ENCODE measurements around the gene ZNF263.
"Not testable (repeated sequence)": the region's sequence is repeated elsewhere in the genome, so short reads cannot be mapped to it uniquely, and the experiment has no call there.

The ZNF263 gene

DNA sequence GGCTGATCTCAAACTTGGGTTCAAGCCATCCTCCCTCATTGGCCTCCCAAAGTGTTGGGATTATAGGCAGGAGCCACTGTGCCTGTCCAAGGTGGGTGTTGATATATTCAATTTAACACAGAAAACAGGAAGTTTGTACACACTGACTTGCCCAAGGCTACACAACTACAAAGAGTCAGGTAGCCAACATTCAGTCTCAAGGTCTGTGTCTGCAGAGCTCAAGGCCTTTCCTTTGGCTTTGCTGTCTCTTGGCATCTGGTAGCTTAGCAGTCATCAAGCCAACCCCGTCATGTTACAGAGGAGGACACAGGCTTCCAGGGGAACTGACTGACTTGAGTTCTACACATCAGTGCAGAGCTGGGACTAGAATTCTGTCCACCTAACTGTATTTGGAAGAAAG lies 15.0 kb upstream of the ZNF263 start:
- no peak for DNase-seq (ENCODE audit: low spot score)

DNA sequence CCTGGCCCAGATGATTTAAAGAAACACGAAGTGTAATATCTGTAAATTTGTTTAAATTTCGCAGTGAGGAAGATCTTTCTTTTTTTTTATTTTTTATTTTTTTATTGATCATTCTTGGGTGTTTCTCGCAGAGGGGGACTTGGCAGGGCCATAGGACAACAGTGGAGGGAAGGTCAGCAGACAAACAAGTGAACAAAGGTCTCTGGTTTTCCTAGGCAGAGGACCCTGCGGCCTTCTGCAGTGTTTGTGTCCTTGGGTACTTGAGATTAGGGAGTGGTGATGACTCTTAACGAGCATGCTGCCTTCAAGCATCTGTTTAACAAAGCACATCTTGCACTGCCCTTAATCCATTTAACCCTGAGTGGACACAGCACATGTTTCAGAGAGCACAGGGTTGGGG lies 12.6 kb upstream of the ZNF263 start:
- DNase-seq (ENCODE audit: low spot score): not testable (repeated sequence)

DNA sequence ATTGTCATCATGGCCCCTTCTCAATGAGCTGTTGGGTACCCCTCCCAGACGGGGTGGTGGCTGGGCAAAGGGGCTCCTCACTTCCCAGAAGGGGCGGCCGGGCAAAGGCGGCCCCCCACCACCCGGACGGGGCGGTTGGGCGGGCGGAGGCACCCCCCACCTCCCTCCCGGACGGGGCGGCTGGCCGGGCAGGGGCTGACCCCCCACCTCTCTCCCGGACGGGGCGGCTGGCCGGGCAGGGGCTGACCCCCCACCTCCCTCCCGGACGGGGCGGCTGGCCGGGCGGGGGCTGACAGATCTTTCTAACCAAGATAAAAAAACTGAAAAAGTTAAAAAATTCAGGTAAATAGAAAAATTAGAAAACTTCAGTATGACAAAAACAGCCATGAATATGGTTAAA lies 12.0 kb upstream of the ZNF263 start:
- DNase-seq (ENCODE audit: low spot score): not testable (repeated sequence)

DNA sequence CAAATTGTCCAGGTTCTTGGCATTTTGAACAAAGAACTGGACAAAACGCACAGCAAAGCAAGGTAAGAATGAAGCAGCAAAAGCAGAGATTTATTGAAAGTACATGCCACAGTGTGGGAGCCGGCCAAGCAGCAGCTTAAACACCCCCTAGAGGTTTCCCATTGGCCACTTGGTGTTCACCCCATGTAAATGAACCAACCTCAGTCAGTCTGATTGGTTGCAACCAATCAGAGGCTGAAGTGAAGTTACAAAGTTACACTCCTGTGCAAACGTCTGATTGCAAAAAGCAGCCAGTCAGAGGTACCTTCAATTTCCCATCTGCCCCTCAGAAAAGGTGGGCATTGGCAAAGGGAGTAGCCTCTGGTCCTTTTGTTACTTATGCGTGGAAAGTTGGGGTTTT lies 8.8 kb upstream of the ZNF263 start:
- no peak for DNase-seq (ENCODE audit: low spot score)

DNA sequence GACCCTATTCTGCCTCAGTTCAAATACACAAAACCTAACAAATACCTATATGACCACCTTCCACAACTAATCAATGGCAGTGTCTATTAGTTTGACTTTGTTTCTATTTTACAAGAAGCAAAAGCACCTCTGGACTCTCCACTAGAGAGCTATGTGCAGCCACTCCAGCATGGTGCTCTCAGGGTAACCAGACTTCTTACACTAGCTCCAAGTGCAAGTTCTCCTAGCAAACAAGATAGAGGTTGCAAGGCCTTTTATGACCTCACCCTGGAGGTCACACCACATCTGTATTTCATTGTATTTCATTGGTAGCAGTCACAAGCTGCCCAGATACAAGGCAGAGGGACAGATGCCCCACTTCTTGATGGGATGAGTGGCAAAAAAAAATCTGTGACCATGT lies 8.3 kb upstream of the ZNF263 start:
- no peak for DNase-seq (ENCODE audit: low spot score)

DNA sequence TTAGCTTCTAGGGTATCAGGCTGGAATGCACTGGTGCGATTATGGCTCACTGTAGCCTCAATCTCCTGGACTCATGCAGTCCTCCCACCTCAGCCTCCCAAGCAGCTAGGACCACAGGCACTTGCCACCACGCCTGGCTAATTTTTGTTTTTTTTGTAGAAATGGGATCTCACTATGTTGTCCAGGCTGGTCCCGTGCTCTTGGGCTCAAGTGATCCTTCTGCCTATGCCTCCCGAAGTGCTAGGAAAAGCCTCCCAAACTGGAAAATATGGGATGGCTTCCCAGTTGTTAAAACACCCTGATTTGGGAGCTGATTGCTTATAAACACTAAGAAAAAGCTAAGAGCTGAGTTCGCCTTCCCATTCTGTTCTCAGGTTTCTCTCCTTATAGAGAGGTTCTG lies 6.6 kb upstream of the ZNF263 start:
- DNase-seq (ENCODE audit: low spot score): no peak

DNA sequence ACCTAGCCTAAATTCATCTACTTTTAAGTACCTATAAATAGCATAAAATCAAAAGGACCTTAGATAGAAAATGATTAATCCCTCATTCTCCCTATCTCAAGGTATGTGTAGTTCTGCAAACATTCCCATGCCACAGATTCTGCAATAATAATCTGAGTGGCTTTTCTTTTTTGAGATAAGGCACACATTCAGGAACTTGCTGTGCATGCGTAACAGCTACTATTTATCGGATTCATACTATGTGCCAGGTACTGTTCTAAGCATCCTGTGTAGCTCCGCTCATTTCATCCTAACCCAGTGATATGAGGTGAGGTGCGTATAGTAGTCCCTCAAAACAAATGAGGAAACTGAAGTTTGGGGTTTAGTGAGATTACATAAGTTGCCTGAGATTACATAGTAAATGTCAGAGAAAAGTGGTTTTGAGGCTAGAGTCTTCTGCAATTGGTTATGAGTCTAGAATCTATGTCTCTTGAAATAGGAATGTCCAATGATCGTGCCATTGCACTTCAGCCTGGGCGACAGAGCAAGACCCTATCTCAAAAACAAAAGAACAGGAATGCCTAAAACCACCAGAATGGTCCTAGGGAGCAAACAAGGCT lies 2.0 kb upstream of the ZNF263 start:
- DNase-seq (ENCODE audit: low spot score): no peak

DNA sequence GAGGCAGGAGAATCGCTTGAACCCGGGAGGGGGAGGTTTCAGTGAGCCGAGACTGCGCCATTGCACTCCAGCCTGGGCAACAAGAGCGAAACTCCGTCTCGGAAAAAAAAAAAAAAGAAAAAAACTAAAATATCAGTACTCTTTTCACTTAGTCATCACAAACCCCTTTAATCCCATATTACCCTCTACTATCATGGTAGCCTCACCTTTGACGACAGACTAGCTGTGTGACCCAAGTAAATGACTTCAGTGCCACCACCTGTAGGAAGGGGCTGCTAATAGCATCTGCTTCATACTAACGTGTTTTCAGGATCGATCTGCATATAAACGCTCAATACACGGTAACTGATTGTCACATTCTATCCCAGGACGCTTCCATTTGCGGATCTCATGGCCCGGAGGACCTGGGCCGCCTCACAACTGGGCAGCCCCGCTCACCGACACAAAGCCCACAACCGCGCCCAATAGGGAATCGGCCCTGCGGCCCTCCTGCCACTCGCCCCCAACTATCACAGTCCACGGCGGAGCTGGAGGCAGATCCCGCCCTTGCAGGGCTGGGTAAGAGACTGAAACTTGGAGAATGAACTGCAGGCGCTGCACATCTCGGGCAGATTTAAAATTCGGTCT lies 1.1 kb upstream of the ZNF263 start:
- DNase-seq (ENCODE audit: low spot score): peak; percentile 78

DNA sequence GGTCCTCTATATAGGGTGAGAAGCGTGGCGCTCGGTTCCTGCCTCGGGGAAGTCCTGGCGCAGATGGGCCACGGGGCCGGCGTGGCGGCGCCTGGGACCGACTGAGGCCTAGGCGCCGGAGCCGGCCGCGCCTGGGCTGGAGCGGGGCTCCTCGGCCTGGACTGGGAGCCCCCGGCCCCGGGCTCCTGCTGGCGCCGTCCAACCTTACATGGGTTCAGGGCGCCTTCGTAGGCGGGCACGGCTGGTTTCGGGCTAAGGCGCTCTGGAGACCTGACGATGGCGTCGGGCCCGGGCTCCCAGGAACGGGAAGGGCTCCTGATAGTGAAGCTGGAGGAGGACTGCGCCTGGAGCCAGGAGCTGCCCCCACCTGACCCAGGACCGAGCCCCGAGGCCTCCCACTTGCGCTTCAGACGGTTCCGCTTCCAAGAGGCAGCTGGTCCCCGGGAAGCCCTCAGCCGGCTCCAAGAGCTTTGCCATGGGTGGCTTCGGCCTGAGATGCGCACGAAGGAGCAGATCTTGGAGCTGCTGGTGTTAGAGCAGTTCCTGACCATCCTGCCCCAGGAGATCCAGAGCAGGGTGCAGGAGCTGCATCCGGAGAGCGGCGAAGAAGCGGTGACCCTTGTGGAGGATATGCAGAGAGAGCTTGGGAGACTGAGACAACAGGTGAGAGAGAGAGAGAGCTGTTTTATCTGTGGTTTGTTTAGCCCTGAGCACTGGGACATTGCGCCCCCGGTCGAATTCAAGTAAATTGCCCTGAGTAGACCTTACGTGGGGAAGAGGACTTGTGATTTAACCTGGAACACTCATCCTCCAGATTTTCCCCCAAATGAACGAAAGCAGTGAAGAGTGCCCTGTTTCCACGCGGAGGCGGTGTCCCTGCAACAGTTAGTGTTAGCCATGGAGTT lies 504 bp downstream of the ZNF263 start:
- DNase-seq (ENCODE audit: low spot score): no peak

DNA sequence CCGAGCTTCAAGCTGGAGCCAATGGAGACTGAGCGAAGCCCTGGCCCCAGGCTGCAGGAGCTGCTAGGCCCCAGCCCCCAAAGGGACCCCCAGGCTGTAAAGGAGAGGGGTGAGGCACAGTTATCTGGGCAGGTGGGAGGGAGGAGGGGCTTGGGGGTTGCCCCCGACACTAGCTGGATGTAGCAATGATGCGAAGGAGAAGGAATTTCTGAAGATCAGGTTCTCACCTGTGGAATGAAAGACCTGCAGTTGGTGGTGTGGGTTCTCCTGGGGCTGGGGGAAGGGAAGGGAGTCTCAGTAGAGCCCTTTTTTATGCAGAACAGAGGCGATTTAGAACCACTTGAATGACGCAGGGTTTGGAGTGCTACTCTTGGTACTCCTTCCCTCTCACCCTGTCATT lies 1.8 kb downstream of the ZNF263 start:
- DNase-seq (ENCODE audit: low spot score): no peak

DNA sequence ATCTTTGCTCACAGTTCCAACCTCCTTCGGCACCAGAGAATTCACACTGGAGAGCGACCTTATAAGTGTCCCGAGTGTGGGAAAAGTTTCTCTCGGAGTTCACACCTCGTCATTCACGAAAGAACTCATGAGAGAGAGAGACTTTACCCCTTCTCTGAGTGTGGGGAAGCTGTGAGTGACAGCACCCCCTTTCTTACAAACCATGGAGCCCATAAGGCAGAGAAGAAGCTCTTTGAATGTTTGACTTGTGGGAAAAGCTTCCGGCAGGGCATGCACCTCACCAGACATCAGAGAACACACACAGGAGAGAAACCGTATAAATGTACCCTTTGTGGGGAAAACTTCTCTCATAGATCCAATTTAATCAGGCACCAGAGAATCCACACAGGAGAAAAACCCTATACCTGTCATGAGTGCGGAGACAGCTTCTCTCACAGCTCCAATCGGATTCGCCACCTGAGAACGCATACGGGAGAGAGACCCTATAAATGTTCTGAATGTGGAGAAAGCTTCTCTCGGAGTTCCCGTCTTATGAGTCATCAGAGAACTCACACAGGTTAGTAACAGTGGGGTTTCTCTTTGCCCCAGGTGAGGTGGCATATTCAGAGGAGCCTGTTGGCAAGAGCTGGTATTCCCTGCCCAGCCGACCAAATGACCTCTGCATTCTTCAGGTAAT lies 6.8 kb downstream of the ZNF263 start:
- no peak for DNase-seq (ENCODE audit: low spot score)

DNA sequence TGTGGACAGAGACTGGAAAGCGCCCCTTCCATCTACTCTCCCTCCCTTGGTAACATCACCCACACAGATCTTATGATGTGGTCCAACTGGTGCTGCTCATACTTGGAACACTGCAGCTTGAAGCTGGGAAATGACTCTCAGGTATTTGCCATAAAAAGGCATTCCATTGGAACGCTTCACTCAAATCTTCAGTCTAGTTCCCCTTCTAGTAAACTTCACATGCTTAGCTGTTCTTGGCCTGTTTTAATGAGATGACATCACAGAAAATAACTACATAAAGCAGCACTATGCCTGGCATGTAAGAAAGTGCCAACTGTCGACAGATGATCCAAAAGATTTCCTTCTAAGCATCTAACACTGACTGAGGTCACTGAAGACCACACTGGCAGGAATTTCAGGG lies 9.3 kb downstream of the ZNF263 start:
- no peak for DNase-seq (ENCODE audit: low spot score)

DNA sequence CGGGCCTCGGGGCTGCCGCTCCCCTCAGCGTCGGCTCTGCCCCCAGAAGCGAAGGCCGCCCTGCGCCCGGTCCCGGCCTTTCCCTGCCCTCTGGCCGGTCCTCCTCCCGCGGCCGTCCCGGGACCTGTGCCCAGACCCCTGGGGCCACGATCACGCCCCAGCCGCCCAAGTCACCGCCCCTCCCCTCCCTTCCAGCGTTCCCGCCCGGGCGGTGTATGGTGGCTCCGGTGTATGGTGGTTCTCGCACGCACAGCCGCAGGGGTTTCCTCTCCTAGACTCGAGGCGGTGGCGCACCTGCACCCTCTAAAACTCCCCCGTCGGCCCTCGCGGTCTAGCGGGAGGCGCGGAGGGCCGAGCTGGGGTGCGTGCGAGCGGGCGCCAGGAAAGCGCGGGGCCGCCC lies 11.9 kb downstream of the ZNF263 start:
- DNase-seq (ENCODE audit: low spot score): peak; percentile 27

DNA sequence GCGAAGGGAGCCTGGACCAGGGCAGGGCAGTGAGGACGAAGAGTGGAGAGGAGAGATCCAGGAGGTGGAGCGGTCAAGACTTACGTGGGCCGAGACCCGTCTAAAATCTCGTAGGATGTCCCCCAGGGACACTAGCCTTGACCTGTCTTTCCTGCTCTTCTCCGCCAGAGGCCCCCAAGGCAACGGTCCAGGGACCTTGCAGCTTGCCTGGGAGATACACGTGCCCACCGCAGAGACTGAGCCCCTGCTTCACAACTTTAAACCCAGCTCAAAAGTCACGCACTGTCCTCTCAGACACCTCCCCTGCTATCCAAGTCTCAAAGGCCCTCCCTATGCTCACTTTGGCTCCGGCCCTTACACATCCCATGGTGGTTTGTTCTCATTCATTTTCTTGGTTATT lies 12.5 kb downstream of the ZNF263 start:
- DNase-seq (ENCODE audit: low spot score): no peak

DNA sequence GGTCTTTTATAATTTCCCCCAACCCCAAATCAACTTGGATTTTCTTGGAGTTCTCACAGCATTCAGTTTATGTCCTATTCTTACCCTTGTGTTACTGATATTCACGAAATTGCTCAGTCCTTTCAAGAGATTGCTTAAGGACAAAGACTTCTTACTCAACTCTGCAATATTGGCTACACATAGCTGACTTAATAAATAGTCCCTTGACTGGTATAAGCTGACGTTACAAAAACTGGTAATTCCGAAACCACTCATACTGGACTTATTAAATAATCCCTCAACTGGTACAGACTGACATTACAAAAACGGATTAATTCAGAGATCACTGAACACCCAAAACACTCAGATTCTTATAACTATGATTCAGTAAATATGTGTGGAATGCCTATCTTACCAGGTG lies 21.1 kb downstream of the ZNF263 start:
- DNase-seq (ENCODE audit: low spot score): no peak

DNA sequence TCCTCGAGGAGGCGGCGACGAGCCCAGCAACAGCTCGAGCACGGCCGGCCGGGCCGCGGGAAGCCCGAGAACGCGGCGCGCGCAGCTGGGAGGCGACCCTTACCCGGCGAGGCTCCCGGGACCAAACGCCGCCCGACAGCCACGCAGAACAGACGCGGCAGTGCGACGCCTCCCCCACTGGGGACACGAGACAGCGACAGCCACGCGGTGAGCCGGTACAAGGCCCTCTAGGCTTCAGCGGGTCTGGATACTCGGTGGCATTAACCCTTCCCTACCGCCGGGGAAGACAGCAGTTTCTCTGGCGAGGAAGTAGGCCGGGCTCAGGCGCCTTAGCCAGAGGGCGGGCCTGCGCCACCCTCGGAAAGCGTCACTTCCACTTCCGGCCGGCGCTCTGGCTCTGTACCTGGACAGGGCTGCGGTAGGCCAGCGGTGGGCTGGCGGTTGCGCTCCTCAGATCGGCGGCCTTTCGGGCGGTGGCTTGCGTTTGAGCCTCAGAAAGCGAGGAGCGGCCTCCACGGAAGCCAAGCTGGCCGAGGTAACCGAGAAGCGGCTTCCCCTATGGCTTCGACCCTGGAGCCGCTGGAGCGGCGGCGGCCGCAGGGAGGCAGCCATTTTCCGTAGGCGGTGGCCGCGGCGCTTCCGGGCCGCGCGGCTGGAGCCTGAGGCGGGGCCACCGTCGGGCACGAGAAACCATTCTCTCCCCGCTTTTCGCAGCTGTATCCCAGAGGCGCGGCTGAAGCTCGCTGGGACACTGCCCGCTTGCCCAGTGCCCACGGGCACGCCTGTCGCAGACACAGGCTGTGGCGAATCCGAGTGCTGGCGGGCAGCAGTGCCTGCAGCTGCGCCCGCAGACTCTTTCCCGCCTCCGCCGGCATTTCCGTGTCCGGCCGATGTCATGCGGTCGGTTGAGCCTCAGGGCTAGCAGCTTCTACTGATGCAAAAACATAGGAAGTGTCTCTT lies 22.1 kb downstream of the ZNF263 start, which contains the start of the genes TIGD7 and ZNF75A:
Gene TIGD7, minus strand, starts transcription at position 322 of the 960 bp plus-strand sequence. CDS start 4,816 bp downstream, outside the sequence.
Gene ZNF75A, plus strand, starts transcription at position 389 of the 960 bp plus-strand sequence. CDS start 2,932 bp downstream, outside the sequence.
- peak; percentile 93 for DNase-seq (ENCODE audit: low spot score)

DNA sequence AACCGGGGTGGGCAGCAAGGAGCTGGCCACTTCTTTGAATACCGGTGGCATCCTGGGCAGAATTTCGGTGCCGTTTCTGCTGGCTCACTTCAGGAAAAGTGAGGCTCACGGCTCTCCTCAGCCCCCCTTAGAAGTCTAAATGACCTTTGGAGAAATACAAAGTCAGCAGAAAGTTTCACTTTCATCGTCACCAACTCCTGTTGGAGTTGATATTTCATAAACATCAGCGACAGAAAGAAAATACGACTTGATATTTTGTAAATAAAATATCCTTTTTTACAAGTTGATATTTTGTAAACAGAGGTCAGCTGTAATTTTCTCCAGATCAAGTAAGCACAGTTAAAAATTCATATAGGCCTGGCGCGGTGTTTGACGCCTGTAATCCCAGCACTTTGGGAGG lies 22.8 kb downstream of the ZNF263 start:
- no peak for DNase-seq (ENCODE audit: low spot score)

DNA sequence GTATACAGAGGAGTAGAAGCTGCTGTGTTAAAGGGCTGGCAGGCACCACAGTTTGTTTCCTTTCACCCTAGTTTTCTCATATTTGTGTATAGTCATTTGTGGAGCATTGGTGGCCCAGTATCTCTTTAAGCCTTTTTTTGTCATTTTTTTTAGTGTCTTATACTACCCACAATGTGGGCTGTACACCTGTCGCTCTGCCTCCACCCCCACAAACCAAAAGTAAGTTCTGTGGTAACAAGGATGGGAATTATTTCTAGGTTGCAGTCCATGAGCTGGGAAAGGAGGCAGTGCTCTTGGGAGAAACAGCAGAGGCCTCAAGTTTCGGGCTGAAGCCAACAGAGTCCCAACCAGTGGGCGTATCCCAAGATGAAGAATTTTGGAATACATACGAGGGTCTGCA lies 28.2 kb downstream of the ZNF263 start:
- no peak for DNase-seq (ENCODE audit: low spot score)

DNA sequence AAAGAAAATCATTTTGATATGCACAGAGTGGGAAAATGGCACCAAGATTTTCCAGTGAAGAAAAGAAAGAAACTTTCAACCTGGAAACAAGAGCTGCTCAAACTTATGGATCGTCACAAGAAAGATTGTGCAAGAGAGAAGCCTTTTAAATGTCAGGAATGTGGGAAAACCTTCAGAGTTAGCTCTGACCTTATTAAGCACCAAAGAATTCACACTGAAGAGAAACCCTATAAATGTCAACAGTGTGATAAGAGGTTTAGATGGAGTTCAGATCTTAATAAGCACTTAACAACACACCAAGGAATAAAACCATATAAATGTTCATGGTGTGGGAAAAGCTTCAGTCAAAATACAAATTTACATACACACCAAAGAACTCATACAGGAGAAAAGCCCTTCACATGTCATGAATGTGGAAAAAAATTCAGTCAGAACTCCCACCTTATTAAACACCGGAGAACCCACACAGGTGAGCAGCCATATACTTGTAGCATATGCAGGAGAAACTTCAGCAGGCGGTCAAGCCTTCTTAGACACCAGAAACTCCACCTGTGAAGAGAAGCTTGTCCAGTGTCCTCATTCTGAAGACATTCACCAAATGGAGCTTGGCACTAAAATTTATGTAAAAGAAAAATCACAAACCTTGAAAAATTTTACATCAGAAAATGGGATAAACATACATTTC lies 34.2 kb downstream of the ZNF263 start:
- DNase-seq (ENCODE audit: low spot score): no peak

DNA sequence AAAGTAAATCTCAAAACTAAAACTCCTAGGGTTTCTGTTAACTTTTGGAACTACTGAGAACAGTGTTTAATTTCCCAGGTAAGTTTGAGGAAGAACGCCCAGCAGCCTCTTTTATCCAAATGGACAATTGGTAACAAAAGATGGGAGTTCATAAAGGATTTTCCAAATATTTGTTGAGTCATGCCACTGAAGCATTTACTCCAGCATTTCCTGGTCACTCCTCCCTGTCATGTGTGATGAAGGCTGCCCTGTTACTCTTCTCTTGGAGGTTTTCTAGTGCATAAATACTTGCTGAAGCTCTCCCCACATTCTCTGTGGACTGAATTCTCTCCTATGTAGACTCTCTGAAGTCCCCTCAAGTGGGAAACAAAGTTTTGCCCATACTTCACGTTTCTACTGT lies 38.5 kb downstream of the ZNF263 start:
- no peak for DNase-seq (ENCODE audit: low spot score)

DNA sequence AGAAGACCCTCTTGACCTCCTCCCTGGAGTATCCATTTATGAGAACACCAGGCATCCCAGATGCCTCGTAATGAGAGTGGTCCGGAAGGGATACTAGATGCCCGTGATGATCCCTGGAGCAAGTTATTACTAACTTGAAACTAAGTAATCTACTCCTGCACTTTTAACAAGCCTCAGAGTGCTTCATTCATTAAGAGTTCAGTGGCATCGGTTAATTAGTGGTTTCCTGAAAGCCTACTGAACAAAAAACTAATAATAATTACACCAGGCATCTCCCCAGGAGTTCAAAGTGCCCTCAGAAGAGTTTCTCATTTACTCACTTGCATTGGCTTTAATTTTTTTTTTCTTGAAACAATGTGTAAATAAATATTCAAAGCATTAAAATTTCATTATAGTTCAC lies 44.2 kb downstream of the ZNF263 start:
- no peak for DNase-seq (ENCODE audit: low spot score)

All from iPS-NIHi11 (cell line).